GM15510 (cell line): ENCODE measurements around the gene CORIN.

Source experiments
- POLR2A ChIP-seq: IDR thresholded peaks from 3 replicates; pipeline ENCODE4 v1.6.1; 2011; ENCODE audit warnings: borderline replicate concordance; ENCODE audit not compliant: insufficient read length; ENCODE audit errors: extremely low read depth

Gene CORIN

DNA sequence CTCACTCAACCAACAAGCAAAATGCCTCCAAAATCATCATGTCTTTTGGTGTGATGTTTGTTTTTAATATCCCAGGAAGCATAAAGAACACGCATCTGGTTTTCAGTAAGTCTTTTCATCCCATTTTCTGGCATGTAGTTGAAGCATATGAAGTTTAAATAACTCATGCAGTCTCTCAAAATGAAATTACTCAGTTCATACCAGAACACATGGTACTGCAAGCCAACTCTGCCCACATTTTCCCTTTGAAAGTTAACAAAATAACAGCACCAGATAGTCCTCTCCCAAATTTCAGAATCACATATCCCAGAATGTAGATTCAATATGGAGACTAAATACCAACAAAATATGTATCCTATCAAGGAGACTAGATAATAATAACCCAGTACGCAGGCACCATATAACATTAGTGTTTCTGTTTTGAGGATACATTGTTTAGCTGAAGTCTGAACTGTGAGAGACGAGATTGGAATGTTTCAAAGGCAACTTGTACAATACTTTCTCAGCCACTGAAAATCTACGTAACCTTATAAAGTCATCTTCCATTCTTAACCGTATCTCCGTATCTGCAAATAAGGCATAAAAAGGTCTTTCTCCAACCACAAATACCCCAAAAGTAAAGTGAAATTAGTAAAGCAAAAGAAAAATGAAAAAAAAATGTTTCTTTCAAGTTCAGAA, 23.1 kb downstream of the CORIN start:
- TF ChIP-seq POLR2A, result no peak

- TF ChIP-seq POLR2A, result no peak
These were observed 28.1 kb downstream of the CORIN start for GRCh38 chr4:47809654-47810203.

- TF ChIP-seq POLR2A, result no peak
These were observed 33.3 kb downstream of the CORIN start for GRCh38 chr4:47804598-47804997.

- TF ChIP-seq POLR2A, result no peak
These were observed 36.3 kb downstream of the CORIN start for GRCh38 chr4:47801481-47802002.

- no peak for TF ChIP-seq POLR2A
These were observed 39.7 kb downstream of the CORIN start for GRCh38 chr4:47798165-47798564.

- no peak for TF ChIP-seq POLR2A
These were observed 45.9 kb downstream of the CORIN start for GRCh38 chr4:47791965-47792364.

GRCh38 chr4:47790105-47790504, 47.8 kb downstream of the CORIN start:
- TF ChIP-seq POLR2A, result no peak

DNA sequence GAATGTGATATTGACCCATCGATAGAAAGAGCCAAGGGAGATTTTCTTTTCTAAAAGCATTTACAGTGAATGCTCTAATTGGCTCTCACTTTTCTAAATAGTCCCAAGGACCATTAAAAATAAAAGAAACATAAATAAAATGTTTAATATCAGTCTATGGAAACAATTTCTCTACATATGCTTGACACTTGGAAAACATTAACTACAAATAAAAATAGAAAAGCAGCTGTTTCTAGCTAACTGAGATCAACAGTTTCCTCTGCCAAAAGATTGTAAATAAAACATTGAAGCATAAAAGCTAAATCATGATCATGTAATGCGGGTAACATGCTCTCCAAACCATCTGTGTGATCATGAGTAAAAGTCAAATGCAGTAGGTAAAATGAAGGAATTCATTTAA, 49.7 kb downstream of the CORIN start:
- no peak for TF ChIP-seq POLR2A

GRCh38 chr4:47786958-47787370, 50.9 kb downstream of the CORIN start:
- no peak for TF ChIP-seq POLR2A

DNA sequence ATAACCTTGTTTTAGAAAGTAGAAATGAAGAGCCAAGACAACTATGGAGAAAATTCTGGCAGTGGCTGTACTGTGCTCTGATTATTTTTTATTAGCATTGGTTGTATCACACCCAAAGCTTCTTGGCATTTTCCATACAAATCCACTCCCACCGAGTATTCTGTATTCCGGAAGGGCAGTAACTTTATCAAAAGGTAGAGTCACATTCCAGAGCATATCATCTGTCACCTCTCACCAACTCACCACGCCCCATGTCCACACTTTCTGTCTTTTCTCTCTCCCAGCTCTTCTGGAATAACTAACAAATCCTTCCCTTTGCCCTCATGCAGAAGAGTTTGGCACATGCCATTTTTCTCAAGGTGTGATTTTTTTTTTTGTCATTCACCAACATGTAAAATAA, 52.7 kb downstream of the CORIN start:
- no peak for TF ChIP-seq POLR2A

GRCh38 chr4:47784222-47784621, 53.6 kb downstream of the CORIN start:
- no peak for TF ChIP-seq POLR2A

- TF ChIP-seq POLR2A, result no peak
These were observed 61.5 kb downstream of the CORIN start for GRCh38 chr4:47776353-47776752.

DNA sequence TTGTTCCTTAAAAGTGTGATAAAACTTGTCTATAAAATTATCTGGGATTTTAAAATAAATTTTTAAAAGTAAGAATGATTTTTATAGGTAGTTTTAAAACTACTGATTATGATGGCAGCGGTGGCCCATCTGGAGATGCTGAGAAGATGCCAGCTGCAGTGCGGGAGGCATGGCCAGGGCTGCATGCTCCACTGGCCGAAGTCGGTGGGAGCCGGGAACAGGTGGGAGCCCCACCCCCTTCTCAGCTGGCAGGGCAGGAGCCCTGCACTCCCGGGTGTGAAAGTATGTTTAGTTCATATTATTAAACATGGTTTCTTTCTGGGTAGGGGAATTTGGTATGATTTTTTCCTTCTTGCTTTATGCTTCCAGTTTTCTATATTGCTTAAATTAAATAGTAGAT, 63.8 kb downstream of the CORIN start:
- TF ChIP-seq POLR2A, result no peak

DNA sequence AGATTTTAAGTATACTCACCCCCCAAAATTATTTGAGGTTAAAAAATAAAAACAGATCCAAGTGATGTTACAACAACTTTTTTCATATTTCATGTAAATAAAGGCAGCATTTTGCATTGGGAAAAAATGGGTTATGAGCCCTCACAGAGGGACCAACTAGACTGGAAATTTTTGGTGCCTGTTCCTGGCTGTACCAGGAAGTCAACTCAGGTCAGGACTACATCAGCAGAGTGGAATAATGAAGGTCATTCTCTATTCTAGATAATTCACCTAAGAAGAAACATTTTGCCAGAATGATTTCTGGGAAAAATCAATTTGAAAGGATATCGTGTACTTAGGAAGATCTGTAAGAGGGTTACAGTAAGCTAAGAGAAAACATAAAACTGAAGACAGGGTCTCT, 66.8 kb downstream of the CORIN start:
- TF ChIP-seq POLR2A, result no peak

- TF ChIP-seq POLR2A, result no peak
These were observed 74.6 kb downstream of the CORIN start for GRCh38 chr4:47763279-47763678.
